Right lobe of liver (tissue), 4 donors: ENCODE measurements around the gene FAM185A.

Experiments
- CTCF ChIP-seq, 4 donors: fragments of 200-600 bp in 3 of 4; fragments of 450-650 bp in 1 of 4; IDR thresholded peaks; one replicate each; pipeline versions ENCODE4 v1.5.1 to v1.8.0; 2016 to 2022; ENCODE audit warnings: antibody characterized with exemption in 4 of 4, mild to moderate bottlenecking in 2 of 4
- POLR2A ChIP-seq: fragments of 450-650 bp; IDR thresholded peaks from one replicate; pipeline ENCODE4 v1.6.1; 2017; ENCODE audit warnings: antibody characterized with exemption, mild to moderate bottlenecking
- donor health status: DM: no; HTN: no; CAD: no.
- donor health status: DM: no; HTN: no; CAD: no.
- donor health status: DM: no; HTN: yes; CAD: no.

GRCh38 chr7:102830197-102830596, 81.4 kb downstream of the FAM185A start:
- TF ChIP-seq CTCF (IDR thresholded peaks at IDR 0.05) (no peak), POLR2A (no peak)
